Epithelial cell of proximal tubule (primary cell): ENCODE data around the gene TJP3. TPM values are rescaled to one million over a fixed set of nuclear protein-coding genes. Genes with fewer than 3 reads are reported as not detected.

Experiments used
- DNase-seq: peaks from one replicate; pipeline ENCODE4 v3.0.0-alpha.2; 2011; ENCODE audit warnings: low read depth
- H3K4me3 ChIP-seq: 2 replicates; pipeline ENCODE4 v1.5.1; 2011; ENCODE audit warnings: low read depth, mild to moderate bottlenecking, low read length
- CTCF ChIP-seq: conservative IDR thresholded peaks from 2 replicates; pipeline ENCODE4 v1.5.1; 2012; ENCODE audit warnings: low read depth, mild to moderate bottlenecking, low read length
- total RNA-seq: library from RNA; depleted of rRNA; stranded (reverse); fragments of >200 nt; gene quantifications from 2 replicates; pipeline ENCODE4 v1.2.3, GENCODE V29; 2015

The TJP3 gene
- total RNA-seq, 1 donor from 2014 or later = 3.8 TPM

DNA sequence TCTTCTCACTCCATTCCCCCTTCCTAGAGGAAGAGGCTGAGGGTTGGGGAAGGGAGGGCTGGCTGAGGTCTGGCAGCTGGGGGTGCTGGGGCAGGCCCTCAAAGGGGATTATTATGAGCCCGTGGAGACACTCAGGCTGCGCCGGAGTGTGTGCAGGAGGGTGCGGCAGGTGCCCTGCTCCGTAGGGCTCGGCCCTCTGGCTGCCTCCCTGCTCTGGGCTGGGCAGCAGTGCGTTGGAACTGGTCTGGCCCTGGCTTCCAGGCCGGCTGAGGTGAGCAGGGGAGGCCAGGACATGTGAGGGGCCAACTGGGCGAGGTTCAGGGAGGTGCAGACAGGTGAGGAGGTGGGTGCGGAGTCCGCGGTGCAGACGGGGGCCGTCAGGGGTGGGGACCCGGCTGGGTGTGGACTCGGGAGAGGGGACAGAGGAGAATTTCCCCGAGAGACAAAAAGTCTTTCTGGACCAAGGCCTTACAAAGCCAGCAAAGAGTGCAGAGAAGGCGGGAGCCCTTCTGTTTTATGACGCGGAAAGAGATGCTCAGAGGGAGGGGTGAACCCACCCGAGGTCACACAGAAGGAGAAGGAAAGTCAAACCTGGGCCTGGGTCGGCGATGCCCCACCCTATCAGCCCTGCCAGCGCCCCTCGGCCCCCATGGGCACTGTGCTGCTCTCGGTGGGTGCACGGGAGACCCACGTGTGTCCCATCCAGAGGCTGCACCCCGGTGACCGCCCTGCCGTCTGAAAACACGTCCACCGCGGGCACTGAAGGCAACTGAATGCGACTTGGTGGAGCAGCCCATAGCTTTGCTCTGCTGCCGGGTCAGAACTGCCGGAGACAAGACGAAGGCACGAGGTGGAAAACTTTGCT lies 38.9 kb upstream of the TJP3 start:
- no peak for DNase-seq
- TF ChIP-seq CTCF = no peak
- H3K4me3 ChIP-seq = no peak overlapping the region

- DNase-seq = no peak
Measured at GRCh38 chr19:3669947-3670795, 38.0 kb upstream of the TJP3 start.

DNA sequence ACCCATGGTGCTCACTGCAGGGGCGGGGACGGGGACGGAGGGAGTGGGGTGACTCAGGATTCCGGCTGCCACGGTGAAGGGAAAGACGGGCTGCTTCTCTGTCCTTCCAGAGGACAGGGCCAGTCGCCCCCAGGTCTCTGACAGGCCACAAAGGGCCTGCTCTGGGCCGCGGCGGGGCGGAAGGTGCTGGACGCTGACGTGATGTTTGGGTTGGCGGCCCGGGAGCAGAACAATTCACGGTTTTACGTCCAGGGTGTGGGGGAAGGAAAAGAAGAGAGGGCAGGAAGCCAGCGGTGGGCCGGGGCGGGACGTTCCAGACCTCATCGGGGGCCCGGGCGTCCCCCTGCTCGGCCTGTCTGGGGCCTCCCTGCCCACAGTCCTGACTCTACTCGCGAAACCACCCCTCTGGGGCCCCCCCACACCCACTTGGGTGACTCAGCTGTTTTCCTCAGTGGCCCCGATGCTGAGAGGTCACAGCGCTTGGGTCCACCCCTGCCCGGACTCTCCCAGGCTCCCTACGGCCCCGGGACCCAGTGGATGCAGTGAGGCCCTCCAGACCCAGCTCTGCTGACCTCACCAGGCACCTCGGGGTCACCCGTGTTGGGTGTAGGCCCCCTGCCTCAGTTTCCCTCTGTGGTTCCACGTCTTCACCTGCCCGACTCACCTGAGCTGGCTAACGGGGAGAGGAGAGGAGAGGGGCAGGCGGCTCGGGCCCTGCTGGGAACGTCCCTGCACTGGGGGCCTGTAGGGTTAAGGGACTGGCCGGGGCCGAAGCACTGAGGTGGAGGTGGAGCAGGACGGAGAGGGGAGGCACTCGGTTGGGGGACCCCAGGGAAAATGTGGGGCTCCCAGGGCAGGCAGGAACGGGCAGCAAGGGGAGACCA lies 37.1 kb upstream of the TJP3 start:
- TF ChIP-seq CTCF = no peak
- DNase-seq = no peak
- H3K4me3 ChIP-seq = no peak overlapping the region

More at GRCh38 chr19:3669947-3670795, 38.0 kb upstream of the TJP3 start:
- no peak overlapping the region for H3K4me3 ChIP-seq
- no peak for TF ChIP-seq CTCF

- no peak for DNase-seq
- TF ChIP-seq CTCF = no peak
- H3K4me3 ChIP-seq = no peak overlapping the region
Measured at GRCh38 chr19:3671680-3672574, 36.3 kb upstream of the TJP3 start.

GRCh38 chr19:3672575-3672948 lies 35.6 kb upstream of the TJP3 start:
- H3K4me3 ChIP-seq = no peak overlapping the region
- TF ChIP-seq CTCF = no peak
- no peak for DNase-seq

DNA sequence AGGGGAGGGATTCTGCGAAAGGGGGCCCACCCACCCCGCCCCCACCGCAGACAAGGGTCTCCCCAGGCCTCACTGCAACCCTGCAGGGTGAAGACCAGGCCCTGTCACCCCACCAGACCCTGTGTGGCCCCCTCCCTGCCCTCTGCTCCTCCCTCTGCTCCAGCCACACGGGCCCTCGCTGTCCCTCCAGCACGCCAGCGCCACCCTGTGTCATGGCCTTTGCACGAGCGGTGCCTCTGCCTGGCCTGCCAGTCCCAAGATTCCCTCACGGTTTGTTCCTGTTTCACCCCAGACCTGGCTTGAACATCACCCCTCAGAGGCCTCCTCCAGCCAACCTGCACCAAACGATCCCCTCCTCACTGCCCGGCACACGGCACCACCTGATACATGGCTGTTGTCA lies 35.2 kb upstream of the TJP3 start:
- no peak for TF ChIP-seq CTCF
- no peak for DNase-seq
- no peak overlapping the region for H3K4me3 ChIP-seq
